ENCODE data around the gene MYO9A.

Gene MYO9A, protein sequence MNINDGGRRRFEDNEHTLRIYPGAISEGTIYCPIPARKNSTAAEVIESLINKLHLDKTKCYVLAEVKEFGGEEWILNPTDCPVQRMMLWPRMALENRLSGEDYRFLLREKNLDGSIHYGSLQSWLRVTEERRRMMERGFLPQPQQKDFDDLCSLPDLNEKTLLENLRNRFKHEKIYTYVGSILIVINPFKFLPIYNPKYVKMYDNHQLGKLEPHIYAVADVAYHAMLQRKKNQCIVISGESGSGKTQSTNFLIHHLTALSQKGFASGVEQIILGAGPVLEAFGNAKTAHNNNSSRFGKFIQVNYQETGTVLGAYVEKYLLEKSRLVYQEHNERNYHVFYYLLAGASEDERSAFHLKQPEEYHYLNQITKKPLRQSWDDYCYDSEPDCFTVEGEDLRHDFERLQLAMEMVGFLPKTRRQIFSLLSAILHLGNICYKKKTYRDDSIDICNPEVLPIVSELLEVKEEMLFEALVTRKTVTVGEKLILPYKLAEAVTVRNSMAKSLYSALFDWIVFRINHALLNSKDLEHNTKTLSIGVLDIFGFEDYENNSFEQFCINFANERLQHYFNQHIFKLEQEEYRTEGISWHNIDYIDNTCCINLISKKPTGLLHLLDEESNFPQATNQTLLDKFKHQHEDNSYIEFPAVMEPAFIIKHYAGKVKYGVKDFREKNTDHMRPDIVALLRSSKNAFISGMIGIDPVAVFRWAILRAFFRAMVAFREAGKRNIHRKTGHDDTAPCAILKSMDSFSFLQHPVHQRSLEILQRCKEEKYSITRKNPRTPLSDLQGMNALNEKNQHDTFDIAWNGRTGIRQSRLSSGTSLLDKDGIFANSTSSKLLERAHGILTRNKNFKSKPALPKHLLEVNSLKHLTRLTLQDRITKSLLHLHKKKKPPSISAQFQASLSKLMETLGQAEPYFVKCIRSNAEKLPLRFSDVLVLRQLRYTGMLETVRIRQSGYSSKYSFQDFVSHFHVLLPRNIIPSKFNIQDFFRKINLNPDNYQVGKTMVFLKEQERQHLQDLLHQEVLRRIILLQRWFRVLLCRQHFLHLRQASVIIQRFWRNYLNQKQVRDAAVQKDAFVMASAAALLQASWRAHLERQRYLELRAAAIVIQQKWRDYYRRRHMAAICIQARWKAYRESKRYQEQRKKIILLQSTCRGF (N-terminal part only)

GRCh38 chr15:72118017-72118978 lies at the start of gene MYO9A, which contains the start of gene SENP8:
MYO9A (minus strand) TSS chr15:72118150; CDS start chr15:72046563, 71,587 bp downstream.
SENP8 (plus strand) TSS chr15:72118403; CDS start chr15:72139624, 21,221 bp downstream.
- peak; percentile 100 for DNase-seq

DNA sequence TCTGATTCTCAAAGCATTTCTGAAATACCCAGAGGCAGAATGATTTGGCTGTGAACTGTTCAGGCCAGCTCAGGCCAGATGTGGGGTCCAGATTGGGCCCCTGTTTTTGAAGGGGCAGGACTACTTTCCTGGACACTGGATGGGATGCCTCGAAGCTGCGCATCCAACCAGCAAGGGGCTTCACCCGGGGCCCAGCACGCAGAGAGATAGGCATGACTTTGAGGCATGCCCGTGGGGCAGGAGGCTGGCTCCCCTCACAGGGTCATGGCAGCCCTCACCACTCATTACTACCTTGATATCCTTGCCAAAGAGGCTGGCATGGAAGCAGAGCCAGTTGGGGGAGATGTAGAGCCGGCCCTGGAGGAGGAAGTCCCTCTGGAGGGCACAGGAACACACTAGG lies 49.5 kb upstream of the MYO9A start:
- DNase-seq = no peak

- DNase-seq = no peak
Observed at GRCh38 chr15:72166716-72167417, 48.9 kb upstream of the MYO9A start.

DNA sequence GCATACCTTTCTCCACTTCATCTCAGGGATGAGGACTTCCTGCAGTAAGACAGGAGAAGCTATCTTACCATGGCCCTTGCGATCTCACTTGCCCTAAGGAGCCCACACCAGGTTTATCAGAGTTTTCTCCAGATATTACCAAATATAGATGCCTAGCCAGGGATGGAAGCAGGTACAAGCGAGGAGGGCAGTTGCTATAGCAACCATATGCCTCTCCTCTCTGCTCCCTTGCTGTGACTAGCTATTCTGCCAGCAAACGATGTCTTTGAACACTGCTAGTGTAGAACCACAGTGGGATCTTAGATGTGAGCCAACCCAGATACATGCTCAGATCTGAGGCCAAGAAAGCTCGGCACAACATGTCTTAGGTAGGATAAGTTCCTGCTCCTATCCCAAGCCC lies 45.8 kb upstream of the MYO9A start:
- DNase-seq = no peak

DNA sequence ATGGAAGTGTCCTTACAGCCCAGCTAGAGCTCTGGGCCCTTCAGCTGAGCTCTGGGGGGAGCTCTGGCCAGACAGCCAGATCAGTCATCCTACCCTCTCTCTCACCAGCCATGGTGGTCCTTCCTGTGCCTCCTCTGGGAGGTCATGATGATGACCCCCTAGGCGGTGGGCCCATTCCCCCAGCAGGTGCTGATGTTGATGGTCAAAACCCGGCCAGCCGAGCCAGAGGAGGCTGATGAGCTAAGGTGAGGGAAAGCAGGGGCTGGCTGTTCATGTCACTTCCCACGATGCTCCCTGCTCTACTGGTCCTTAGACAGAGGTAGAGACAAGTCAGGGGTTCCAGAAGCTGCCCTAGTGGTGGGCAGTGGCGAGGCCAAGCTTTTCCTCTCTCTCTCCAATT lies 44.6 kb upstream of the MYO9A start:
- DNase-seq = no peak

DNA sequence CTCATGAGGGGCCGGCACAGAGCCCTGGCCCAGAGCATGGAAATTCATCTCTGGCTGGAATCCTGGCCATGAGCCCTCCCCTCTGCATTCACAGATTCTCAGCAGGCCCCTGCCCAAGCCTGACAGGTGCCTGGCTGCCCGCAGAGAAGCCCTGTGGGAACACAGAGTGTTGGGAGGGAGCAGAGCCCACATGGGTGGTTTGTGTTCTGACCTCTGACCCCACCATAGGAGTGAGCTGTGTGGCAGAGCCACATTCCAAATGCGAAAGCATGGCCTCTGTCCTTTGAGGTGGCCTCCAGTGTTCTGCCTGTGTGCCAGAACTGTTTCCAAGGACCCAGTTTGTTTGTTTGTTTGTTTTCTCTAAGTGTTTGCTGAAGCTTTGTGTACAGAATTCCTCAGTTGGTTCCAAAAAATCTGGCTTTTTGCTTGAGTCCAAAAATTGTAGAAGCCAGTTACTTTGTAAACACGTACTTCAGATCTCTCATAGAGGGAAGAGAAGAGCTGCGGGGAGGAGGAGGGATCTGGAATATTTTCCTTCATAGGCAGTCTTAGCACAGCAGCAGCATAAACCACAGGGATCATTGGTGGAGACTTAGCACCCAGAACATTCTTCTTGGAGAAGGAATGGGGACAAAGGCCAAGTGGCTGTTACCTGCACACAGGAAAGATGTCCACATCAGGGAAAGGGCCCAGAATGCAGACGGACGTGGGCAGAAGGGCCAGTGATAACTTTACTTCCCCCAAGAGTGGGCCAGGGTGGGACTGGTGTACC lies 43.6 kb upstream of the MYO9A start:
- DNase-seq = no peak

DNA sequence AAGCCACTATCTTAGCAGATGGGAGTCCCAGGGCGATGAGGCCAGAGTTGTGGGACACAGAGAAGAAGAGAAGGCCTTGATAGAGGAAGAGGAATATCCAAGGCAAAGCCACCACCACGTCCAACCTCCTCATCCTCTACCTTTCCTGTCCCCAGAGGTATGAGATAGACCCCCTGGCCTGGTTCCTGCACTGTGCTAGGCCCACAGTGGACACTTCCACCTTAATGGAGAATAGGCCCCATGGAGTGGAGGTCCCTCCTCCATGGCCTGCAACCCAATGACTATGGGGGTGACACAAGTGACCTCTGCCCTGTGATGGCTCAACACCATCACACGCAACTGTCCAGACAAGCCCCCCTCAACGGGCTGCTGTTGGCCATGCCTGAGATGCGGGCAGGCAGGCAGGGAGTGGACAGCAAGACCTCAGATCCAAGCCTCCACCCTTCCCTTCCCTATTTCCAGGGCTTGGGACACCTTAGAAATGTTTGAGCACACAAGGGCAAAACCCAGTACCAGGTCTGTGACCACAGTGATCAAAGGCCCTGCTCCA lies 42.8 kb upstream of the MYO9A start:
- no peak for DNase-seq

DNA sequence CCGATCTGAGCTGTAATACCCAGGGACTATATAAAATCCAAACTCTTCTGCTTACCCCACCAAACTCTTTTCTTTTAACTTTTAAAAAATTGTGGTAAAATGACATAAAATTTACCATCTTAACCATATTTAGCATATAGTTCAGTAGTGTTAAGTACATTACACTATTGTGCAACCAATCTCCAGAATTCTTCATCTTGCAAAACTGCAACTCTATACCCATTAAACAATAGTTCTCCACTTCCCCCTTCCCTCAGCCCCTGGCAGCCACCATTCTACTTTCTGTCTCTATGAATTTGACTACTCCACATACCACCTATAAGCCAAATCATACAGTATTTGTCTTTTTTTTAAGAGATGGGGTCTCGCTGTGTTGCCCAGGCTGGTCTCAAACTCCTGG lies 39.0 kb upstream of the MYO9A start:
- no peak for DNase-seq

DNA sequence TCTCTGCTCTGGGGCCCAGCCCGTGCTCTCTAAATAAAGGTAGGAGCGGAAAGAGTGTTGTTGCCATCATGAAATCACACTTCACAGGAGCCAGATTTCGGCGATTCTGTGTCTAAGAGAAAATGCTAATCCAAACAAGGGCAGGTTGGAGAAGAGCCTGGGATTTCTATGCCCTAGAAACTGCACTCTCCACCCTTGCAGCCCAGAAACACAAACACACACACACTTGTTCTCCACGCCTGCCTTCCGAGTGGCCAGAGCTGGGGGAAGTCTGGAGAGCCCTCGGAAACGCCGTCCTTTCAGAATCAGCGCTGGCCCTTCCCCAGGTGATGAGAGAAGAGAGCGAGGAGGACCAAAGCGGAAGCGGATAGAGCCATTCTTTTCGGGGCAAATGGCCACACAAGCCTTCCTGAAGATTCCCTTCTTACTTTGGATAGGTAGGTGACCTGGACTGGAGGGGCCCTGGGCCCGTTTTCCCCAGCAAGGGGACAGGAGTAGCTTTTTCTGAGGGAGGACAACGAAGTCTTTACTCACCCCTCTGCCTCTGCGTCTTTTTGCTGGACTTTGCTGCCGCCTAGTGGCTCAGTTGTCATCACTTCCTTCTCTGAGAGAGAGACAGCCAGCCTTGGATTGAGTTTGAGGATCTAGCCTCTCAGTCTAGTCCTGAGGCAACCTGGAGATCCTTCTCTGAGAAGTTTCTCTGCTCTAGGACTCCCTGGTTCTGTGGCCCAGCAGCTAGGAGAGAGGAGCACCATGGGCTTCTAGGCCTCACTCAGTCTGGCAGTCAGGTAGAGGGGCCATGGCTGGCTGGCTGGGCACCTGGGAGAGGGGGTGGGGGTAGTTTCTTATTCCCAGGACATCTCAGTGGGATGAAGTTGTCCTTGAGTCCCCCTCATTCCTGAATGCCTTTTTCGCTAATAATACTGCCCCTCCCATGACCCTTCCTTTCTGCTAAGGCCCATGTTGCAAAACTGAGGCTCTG lies 38.0 kb upstream of the MYO9A start:
- peak; percentile 83 to 87 for DNase-seq

DNA sequence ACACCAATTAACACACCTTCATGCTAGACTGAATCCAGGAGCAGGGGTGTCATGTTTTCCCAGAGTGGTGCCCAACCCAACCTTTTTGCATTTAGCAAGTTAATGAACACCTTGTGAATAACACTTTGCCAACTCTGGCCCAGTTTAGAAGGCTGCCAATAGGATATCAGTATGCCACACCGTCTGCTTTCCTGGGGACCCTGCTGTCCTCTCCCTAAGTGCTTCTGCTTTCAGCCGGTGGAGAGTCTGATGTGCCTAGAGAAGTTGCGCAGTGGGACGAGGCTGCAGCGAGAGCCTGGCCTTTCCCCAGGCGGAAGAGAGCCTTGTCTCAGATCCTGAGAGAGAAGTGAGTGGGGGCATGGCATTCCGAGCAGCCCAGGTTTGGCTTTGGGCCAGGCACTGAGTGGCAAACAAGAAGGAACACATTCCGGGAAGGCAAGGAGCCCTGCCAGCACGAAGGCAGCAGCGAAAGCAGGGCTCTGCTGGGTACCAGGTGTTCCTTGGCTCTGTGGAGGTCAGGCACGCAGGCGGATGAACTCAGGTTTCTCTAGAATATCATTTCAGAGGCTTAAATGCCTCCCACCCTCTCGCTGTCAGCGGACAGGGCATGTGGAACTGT lies 37.2 kb upstream of the MYO9A start:
- DNase-seq = no peak

GRCh38 chr15:72154316-72154715 lies 36.4 kb upstream of the MYO9A start:
- DNase-seq = no peak

DNA sequence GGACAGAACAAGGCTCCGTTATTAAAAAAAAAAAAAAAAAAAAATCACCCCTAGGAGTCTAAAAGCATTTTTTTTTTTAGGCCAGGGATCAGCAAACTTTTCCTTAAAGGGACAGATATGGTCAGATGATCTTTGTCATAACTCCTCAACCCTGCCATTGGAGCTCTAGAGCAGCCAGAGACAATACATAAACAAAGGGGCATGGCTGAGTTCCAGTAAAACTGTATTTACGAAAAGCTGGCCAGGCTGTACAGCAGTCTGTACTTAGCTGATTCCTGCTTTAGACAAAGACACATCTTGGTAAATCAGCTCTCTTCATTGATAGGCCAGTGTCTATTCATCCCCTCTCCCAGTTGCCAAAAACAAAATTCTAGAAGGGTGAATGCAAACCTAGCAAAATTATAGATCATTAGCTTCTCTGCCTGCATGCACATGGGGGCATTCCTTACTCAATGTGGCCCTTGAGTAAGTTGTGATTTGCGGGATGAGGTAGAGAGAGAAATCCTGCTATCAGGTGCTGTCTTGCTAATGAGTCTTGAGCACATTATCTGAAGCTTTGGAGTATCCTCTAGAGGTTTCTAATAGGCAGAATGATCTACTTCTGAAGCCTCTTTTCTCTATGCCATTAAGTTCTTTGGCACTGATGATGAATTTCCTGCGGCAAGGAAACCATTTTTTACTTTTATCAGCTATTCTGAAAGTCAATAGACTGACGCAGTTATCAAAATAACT lies 35.5 kb upstream of the MYO9A start:
- DNase-seq = no peak

GRCh38 chr15:72147418-72147817 lies 29.5 kb upstream of the MYO9A start:
- no peak for DNase-seq

DNA sequence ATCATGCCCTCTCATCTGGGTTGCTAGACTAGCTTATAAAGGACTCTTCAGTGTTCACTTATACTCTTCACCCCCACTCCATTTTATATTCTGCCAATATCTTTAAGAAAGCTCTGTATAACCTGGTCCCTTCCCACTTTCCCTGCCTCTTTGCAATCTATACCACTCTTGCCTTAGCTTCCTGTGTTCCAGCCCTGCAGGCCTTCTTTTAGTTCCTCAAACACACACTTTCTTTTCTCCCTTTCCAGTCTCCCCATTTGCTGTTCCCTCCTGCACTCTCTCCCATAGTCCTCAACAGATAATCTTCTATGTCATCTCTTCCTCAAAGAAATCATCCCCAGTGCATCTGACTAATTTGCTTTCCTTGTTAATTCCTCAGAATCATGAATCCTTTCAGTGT lies 29.0 kb upstream of the MYO9A start:
- no peak for DNase-seq

- DNase-seq = no peak
Observed at GRCh38 chr15:72146221-72146620, 28.3 kb upstream of the MYO9A start.

DNA sequence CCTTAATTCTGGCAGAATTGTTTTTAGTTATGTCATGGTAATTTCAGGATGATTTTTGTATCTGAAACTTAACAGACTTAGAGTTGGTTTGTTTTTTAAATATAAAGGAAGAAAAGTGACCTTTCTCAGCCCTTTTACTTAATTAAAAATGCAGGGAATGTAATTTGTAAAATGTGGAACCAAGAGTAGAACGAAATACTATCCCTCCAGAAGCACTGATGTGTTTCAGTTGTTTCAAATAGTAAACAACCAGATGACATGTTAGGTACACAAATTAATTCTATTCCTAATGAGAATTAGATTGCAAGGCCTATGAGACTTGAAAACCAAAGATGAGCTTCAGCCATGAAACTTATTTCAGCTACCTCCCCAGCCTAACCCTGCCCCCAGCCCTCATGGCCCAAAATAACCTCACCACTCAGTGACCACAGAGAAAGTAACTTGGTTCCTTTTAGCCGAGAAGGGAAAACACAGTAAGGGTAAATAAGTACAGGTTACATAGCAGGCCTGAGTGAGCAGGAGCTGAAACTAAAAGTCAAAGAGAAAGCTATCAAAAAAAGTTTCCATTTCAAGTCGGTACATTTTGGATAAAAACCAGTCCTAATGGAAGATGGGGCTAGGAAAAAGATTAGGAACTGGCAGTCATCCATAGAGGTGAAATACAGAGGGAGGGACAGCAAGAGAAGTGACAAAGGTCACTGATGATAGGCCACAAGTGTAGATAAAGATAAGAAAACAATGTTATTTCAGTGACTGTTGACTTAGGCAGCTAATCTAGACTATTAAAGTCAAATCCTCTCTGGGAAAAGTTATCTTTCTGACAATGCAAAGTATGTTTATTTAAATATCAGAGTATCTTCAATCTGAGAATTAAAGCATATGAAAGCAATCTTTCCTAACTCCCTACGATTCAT lies 23.5 kb upstream of the MYO9A start:
- no peak for DNase-seq

- DNase-seq = no peak
Observed at GRCh38 chr15:72140088-72140487, 22.1 kb upstream of the MYO9A start.
